ENCODE results near the gene ACOX3.

DNA sequence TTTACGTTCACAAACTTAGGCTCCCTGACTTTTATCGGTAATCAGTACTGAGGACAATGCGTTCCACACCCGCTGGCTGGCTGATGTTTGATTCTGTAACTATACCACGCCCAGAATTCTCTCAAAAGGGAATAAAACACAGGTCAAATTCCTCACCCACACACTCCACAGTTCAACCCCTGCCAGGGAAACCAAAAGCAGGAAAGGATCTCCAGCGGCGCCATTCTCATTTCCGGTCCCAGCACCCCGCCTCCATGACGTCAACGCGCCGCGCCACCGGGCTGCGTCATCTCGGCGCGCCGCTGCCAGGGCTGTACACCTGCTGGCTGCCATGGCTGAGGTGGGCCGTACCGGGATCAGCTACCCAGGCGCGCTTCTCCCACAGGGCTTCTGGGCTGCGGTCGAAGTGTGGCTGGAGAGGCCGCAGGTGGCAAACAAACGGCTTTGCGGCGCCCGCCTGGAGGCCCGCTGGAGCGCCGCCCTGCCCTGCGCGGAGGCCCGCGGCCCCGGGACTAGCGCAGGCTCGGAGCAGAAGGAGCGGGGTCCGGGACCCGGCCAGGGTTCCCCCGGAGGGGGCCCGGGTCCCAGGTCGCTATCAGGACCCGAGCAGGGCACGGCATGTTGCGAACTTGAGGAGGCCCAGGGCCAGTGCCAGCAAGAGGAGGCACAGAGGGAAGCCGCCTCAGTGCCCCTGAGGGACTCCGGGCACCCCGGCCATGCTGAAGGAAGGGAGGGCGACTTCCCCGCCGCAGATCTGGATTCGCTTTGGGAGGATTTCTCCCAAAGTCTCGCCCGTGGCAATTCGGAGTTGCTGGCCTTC lies at the start of gene ACOX3, which contains the start of gene TRMT44:
- TF ChIP-seq, protein P1, sequence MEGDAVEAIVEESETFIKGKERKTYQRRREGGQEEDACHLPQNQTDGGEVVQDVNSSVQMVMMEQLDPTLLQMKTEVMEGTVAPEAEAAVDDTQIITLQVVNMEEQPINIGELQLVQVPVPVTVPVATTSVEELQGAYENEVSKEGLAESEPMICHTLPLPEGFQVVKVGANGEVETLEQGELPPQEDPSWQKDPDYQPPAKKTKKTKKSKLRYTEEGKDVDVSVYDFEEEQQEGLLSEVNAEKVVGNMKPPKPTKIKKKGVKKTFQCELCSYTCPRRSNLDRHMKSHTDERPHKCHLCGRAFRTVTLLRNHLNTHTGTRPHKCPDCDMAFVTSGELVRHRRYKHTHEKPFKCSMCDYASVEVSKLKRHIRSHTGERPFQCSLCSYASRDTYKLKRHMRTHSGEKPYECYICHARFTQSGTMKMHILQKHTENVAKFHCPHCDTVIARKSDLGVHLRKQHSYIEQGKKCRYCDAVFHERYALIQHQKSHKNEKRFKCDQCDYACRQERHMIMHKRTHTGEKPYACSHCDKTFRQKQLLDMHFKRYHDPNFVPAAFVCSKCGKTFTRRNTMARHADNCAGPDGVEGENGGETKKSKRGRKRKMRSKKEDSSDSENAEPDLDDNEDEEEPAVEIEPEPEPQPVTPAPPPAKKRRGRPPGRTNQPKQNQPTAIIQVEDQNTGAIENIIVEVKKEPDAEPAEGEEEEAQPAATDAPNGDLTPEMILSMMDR (IDR thresholded peaks at IDR 0.05): peak in 2 of 6 experiments; percentile 22 to 48
- TF ChIP-seq POLR2A (IDR thresholded peaks at IDR 0.05): peak in 3 of 4 donors; percentile 59 to 79 (median 64)
